ENCODE measurements around the gene PPWD1. TPM values are rescaled to one million over a fixed set of nuclear protein-coding genes. Genes with fewer than 3 reads are reported as not detected.
"Not testable (repeated sequence)": the region's sequence is repeated elsewhere in the genome, so short reads cannot be mapped to it uniquely, and the experiment has no call there.

PPWD1 gene
- polyA plus RNA-seq, 1 of the 3 experiments (the other 2 are of a cell fraction), result 6.0 TPM

- CTCF ChIA-PET, result interaction anchor here (1.8 kb wide), 1 partner anchor 8 kb away, joined by 5 read pairs; no protein-coding TSS in a partner anchor
These were observed 56.9 kb downstream of the PPWD1 start for GRCh38 chr5:65620021-65620420.

GRCh38 chr5:65621961-65622360 is 58.9 kb downstream of the PPWD1 start:
- H3F3A ChIP-seq (replicated peaks; ENCODE audit: insufficient read depth); POLR2A ChIA-PET; H3K4me3 ChIP-seq (ENCODE audit: low read depth in 2 of 2, low read length in 1 of 2); H3K27ac ChIP-seq (ENCODE audit: low read depth in 2 of 2, low read length in 1 of 2); H2AFZ ChIP-seq (ENCODE audit: low read depth); H3K9me2 ChIP-seq; H3K9me3 ChIP-seq; H3K27me3 ChIP-seq (ENCODE audit: insufficient read depth); H3K9ac ChIP-seq; DNase-seq; H4K20me1 ChIP-seq (ENCODE audit: insufficient read depth): not testable (repeated sequence)
- Histone ChIP-seq H3K79me2 (ENCODE audit: insufficient read depth) (peaks cover 92% of the 10 kb centered on the region), H3K4me2 (peak overlapping the region; percentile 89), H3K36me3 (replicated peaks in 1 of 2; ENCODE audit: control insufficient read depth in 1 of 2, insufficient read depth in 2 of 2, low read length in 1 of 2) (peaks cover 10 to 11% of the 10 kb centered on the region in 2 experiments), H3K4me1 (ENCODE audit: control insufficient read depth in 1 of 2, insufficient read depth in 2 of 2, low read depth in 1 of 2, low read length in 1 of 2) (peaks cover 0 to 13% of the 10 kb centered on the region in 2 experiments; a peak in 2 of 4 replicates)
- CTCF ChIA-PET, result interaction anchor here (1.4 kb wide), 1 partner anchor 17 kb away, joined by 3 read pairs; no protein-coding TSS in a partner anchor
- WGBS (ENCODE audit: low lambda C conversion rate), result 81% methylated on average over 4 of the region's 4 CpGs

More at GRCh38 chr5:65620021-65620420, 56.9 kb downstream of the PPWD1 start:
- Histone ChIP-seq H3K9me3 (no peaks in the 10 kb centered on the region), H3K9ac (no peak overlapping the region), H3K36me3 (replicated peaks in 1 of 2; ENCODE audit: control insufficient read depth in 1 of 2, insufficient read depth in 2 of 2, low read length in 1 of 2) (peaks cover 18 to 20% of the 10 kb centered on the region in 2 experiments), H3K9me2 (no peaks in the 10 kb centered on the region), H3K79me2 (ENCODE audit: insufficient read depth) (peaks cover 92% of the 10 kb centered on the region), H3K4me1 (ENCODE audit: control insufficient read depth in 1 of 2, insufficient read depth in 2 of 2, low read depth in 1 of 2, low read length in 1 of 2) (peaks cover 0 to 10% of the 10 kb centered on the region in 2 experiments; a peak in 2 of 4 replicates), H3K4me3 (ENCODE audit: low read depth in 2 of 2, low read length in 1 of 2) (no peak overlapping the region), H2AFZ (ENCODE audit: low read depth) (no peak overlapping the region), H3K27me3 (ENCODE audit: insufficient read depth) (no peaks in the 10 kb centered on the region), H4K20me1 (ENCODE audit: insufficient read depth) (no peaks in the 10 kb centered on the region; the same call in 1 of the 2 replicates), H3K4me2 (no peak overlapping the region), H3F3A (replicated peaks; ENCODE audit: insufficient read depth) (peaks cover 4% of the 10 kb centered on the region), H3K27ac (ENCODE audit: low read depth in 2 of 2, low read length in 1 of 2) (no peak overlapping the region)
- DNase-seq, result no peak
- no peak for TF ChIP-seq POLR2AphosphoS5 (IDR thresholded peaks at IDR 0.05; ENCODE audit: low read depth, low read length)
- TF ChIP-seq CHD2 (IDR thresholded peaks at IDR 0.05; ENCODE audit: low read length, partially characterized antibody), result no peak
- no peak for TF ChIP-seq TCF12 (IDR thresholded peaks at IDR 0.05)
- no peak for TF ChIP-seq MXI1 (IDR thresholded peaks at IDR 0.05; ENCODE audit: low read depth, low read length)
- no peak for TF ChIP-seq RCOR1 (IDR thresholded peaks at IDR 0.05; ENCODE audit: low read length)
- no peak for TF ChIP-seq IRF3 (IDR thresholded peaks at IDR 0.05; ENCODE audit: low read depth, low read length)
- no peak for TF ChIP-seq GABPA (IDR thresholded peaks at IDR 0.05; ENCODE audit: low read depth)
- TF ChIP-seq FOXM1 (IDR thresholded peaks at IDR 0.05; ENCODE audit: low read depth), result no peak
- 96% methylated on average over 4 of the region's 4 CpGs for WGBS (ENCODE audit: low lambda C conversion rate)
- POLR2A ChIA-PET, result no interaction called here

GRCh38 chr5:65623482-65623881 is 60.4 kb downstream of the PPWD1 start:
- Histone ChIP-seq H2AFZ (ENCODE audit: low read depth) (peak overlapping the region; percentile 82), H3K27me3 (ENCODE audit: insufficient read depth) (no peaks in the 10 kb centered on the region), H3F3A (replicated peaks; ENCODE audit: insufficient read depth) (no peaks in the 10 kb centered on the region), H3K9me3 (no peaks in the 10 kb centered on the region), H3K79me2 (ENCODE audit: insufficient read depth) (peaks cover 92% of the 10 kb centered on the region), H3K9ac (peak overlapping the region; percentile 77), H3K4me2 (peak overlapping the region; percentile 89), H3K4me1 (ENCODE audit: control insufficient read depth in 1 of 2, insufficient read depth in 2 of 2, low read depth in 1 of 2, low read length in 1 of 2) (peaks cover 0 to 13% of the 10 kb centered on the region in 2 experiments; a peak in 2 of 4 replicates), H3K27ac (ENCODE audit: low read depth in 2 of 2, low read length in 1 of 2) (peak overlapping the region; percentile 90 to 96; a peak in 3 of 4 replicates), H3K9me2 (no peaks in the 10 kb centered on the region), H4K20me1 (ENCODE audit: insufficient read depth) (no peaks in the 10 kb centered on the region; the same call in 1 of the 2 replicates), H3K36me3 (replicated peaks in 1 of 2; ENCODE audit: control insufficient read depth in 1 of 2, insufficient read depth in 2 of 2, low read length in 1 of 2) (peaks cover 2 to 8% of the 10 kb centered on the region in 2 experiments), H3K4me3 (ENCODE audit: low read depth in 2 of 2, low read length in 1 of 2) (peak overlapping the region; percentile 78 to 97)
- POLR2A ChIA-PET, result interaction anchor here (0.6 to 1.0 kb wide), 3 partner anchors 60 to 516 kb away, joined by 3 to 4 read pairs (median 4); partner anchors contain the start of gene PPWD1
- WGBS (ENCODE audit: low lambda C conversion rate), result 0% methylated on average over 9 of the region's 9 CpGs
- DNase-seq, result peak; percentile 4
- TF ChIP-seq RAD21 (IDR thresholded peaks at IDR 0.05; ENCODE audit: low read length), result no peak
- TF ChIP-seq FOSL2 (IDR thresholded peaks at IDR 0.05; ENCODE audit: borderline replicate concordance, low read depth), result no peak
- TF ChIP-seq POLR2AphosphoS5 (IDR thresholded peaks at IDR 0.05; ENCODE audit: low read depth, low read length), result no peak
- no peak for TF ChIP-seq SMC3 (IDR thresholded peaks at IDR 0.05; ENCODE audit: low read depth, low read length)
- no peak for TF ChIP-seq EP300 (IDR thresholded peaks at IDR 0.05; ENCODE audit: borderline replicate concordance in 1 of 2, low read depth in 1 of 2, low read length in 1 of 2)
- no peak for TF ChIP-seq IRF3 (IDR thresholded peaks at IDR 0.05; ENCODE audit: low read depth, low read length)
- TF ChIP-seq JUND (IDR thresholded peaks at IDR 0.05), result no peak
- CTCF ChIA-PET, result interaction anchor here (0.6 to 1.3 kb wide), 3 partner anchors 11 to 569 kb away, joined by 3 read pairs; no protein-coding TSS in a partner anchor
